Uterus (tissue), 4 donors: ENCODE data around the gene ZC3H7A. TPM values are rescaled to one million over a fixed set of nuclear protein-coding genes. Genes with fewer than 3 reads are reported as not detected.

ENCODE experiments used
- DNase-seq, 2 donors: peaks; one replicate each; pipeline ENCODE4 v3.0.0-alpha.2; 2019 to 2020
- H3K27ac ChIP-seq, 2 donors: fragments of 200-600 bp; sonication (generic); 1 replicate in 1 of 2; 2 replicates in 1 of 2; pipeline ENCODE4 v1.5.1; 2016 to 2018
- H3K27me3 ChIP-seq, 2 donors: fragments of 200-600 bp; sonication (generic); one replicate each; pipeline ENCODE4 v1.5.1; 2018 to 2019; ENCODE audit warnings: control low read depth in 1 of 2
- H3K36me3 ChIP-seq, 2 donors: fragments of 200-600 bp; sonication (generic); one replicate each; pipeline ENCODE4 v1.5.1; 2019; ENCODE audit warnings: control low read depth in 1 of 2
- H3K4me1 ChIP-seq, 2 donors: fragments of 200-600 bp; sonication (generic); one replicate each; pipeline ENCODE4 v1.5.1; 2018 to 2019; ENCODE audit warnings: control low read depth in 1 of 2
- H3K4me3 ChIP-seq, 2 donors: fragments of 200-600 bp; sonication (generic); 1 replicate in 1 of 2; 2 replicates in 1 of 2; pipeline ENCODE4 v1.5.1; 2018 to 2019; ENCODE audit warnings: mild to moderate bottlenecking in 1 of 2
- H3K9me3 ChIP-seq, 2 donors: fragments of 200-600 bp; sonication (generic); one replicate each; pipeline ENCODE4 v1.5.1; 2019; ENCODE audit warnings: control low read depth in 1 of 2
- POLR2A ChIP-seq, 2 donors: fragments of 450-650 bp; IDR thresholded peaks; one replicate each; pipeline ENCODE4 v1.6.1; 2016; ENCODE audit warnings: antibody characterized with exemption in 2 of 2, mild to moderate bottlenecking in 1 of 2, moderate library complexity in 1 of 2
- intact Hi-C: fragments of 100-400 bp; cut with DNase I; formaldehyde crosslinking; loops from one replicate; pipeline ENCODE4 v1.15.1; 2023; ENCODE audit warnings: low total_unique reads
- total RNA-seq, 4 donors: library from RNA; depleted of rRNA in 3 of 4; stranded (reverse); fragments of >200 nt in 3 of 4; gene quantifications; one replicate each; pipeline versions ENCODE4 v1.1.0 to v1.2.4, GENCODE V29; 2014 to 2023
- TF ChIP-seq, protein P1 (sequence below), 4 experiments: fragments of 200-600 bp in 2 of 4; fragments of 450-650 bp in 2 of 4; sonication (generic) in 2 of 4; IDR thresholded peaks; one replicate each; pipeline ENCODE4 v1.5.1; 2016 to 2019; ENCODE audit warnings: antibody characterized with exemption in 4 of 4, mild to moderate bottlenecking in 2 of 4, moderate library complexity in 1 of 4
- donor health status: DM: yes; HTN: yes; CAD: no.

The ZC3H7A gene
- total RNA-seq, 4 donors from 2014 or later = 40.9 to 91.2 (median 67.5) TPM

DNA sequence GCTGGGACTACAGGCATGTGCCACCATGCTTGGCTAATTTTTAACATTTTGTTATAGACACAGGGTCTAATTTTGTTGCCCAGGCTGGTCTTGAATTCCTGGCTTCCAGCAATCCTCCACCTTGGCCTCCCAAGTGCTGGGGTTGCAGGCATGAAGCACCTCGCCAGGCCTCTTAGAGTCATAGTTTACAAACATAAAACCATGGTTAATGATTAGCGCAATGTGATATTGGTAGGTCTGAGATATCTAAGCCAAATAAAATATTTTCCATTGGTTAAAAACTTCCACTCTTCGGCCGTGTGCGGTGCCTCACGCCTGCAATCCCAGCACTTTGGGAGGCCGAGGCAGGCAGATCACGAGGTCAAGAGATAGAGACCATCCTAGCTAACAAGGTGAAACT, 71.0 kb downstream of the ZC3H7A start:
- intact Hi-C loops = no loop called here
- Histone ChIP-seq H3K27ac (no peak overlapping the region), H3K27me3 (no peaks in the 10 kb centered on the region), H3K4me1 (no peaks in the 10 kb centered on the region), H3K9me3 (no peaks in the 10 kb centered on the region), H3K36me3 (no peaks in the 10 kb centered on the region), H3K4me3 (no peak overlapping the region)
- no peak for DNase-seq
- TF ChIP-seq POLR2A (IDR thresholded peaks at IDR 0.05) = no peak
- TF ChIP-seq, protein P1, sequence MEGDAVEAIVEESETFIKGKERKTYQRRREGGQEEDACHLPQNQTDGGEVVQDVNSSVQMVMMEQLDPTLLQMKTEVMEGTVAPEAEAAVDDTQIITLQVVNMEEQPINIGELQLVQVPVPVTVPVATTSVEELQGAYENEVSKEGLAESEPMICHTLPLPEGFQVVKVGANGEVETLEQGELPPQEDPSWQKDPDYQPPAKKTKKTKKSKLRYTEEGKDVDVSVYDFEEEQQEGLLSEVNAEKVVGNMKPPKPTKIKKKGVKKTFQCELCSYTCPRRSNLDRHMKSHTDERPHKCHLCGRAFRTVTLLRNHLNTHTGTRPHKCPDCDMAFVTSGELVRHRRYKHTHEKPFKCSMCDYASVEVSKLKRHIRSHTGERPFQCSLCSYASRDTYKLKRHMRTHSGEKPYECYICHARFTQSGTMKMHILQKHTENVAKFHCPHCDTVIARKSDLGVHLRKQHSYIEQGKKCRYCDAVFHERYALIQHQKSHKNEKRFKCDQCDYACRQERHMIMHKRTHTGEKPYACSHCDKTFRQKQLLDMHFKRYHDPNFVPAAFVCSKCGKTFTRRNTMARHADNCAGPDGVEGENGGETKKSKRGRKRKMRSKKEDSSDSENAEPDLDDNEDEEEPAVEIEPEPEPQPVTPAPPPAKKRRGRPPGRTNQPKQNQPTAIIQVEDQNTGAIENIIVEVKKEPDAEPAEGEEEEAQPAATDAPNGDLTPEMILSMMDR (IDR thresholded peaks at IDR 0.05) = no peak

DNA sequence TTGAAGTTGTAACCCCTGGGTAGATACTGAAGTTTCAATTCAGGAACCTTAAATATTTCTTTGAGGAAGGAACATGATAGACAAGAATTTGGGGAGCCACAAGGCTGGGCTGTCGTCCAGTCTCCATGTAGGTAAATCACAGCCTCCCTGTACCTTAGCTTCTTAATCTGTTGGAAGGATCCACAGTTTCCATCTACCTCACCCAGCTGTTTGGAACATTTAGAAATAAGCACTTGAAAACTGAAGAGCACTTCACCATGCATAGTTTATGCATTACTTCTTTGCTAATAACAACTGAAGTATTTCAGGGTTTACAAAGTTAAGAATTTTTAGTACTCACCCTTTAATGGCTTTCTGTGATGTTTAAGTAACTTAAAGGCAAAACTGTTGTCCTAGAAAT, 71.6 kb downstream of the ZC3H7A start:
- no peaks in the 10 kb centered on the region for H3K36me3 ChIP-seq
- H3K9me3 ChIP-seq = no peaks in the 10 kb centered on the region
- H3K4me3 ChIP-seq = no peak overlapping the region
- intact Hi-C loops = no loop called here
- H3K27me3 ChIP-seq = no peaks in the 10 kb centered on the region
- no peak for TF ChIP-seq POLR2A (IDR thresholded peaks at IDR 0.05)
- TF ChIP-seq, protein P1 (IDR thresholded peaks at IDR 0.05) = no peak
- no peaks in the 10 kb centered on the region for H3K4me1 ChIP-seq
- DNase-seq = no peak
- H3K27ac ChIP-seq = no peak overlapping the region

DNA sequence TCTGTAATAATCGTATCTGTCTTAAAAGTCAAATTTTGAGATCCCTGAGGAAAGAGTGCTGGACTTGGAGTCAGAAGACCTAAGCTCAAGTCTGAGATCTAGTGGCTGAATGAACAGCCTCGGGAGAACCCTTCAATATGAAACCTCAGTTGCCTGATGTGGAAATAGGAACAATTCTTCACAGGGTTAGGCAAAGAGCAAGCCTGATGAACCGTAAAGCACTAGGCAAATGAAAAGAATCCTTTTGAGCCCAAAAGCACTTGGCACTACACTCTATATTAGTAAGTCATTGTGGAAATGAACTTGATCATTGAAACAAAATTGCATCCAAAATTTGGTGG, 74.6 kb downstream of the ZC3H7A start:
- H3K9me3 ChIP-seq = no peaks in the 10 kb centered on the region
- H3K27me3 ChIP-seq = no peaks in the 10 kb centered on the region
- no peak for DNase-seq
- no peaks in the 10 kb centered on the region for H3K4me1 ChIP-seq
- H3K4me3 ChIP-seq = no peak overlapping the region
- TF ChIP-seq, protein P1 (IDR thresholded peaks at IDR 0.05) = no peak
- no peak for TF ChIP-seq POLR2A (IDR thresholded peaks at IDR 0.05)
- H3K36me3 ChIP-seq = no peaks in the 10 kb centered on the region
- intact Hi-C loops = no loop called here
- H3K27ac ChIP-seq = no peak overlapping the region

DNA sequence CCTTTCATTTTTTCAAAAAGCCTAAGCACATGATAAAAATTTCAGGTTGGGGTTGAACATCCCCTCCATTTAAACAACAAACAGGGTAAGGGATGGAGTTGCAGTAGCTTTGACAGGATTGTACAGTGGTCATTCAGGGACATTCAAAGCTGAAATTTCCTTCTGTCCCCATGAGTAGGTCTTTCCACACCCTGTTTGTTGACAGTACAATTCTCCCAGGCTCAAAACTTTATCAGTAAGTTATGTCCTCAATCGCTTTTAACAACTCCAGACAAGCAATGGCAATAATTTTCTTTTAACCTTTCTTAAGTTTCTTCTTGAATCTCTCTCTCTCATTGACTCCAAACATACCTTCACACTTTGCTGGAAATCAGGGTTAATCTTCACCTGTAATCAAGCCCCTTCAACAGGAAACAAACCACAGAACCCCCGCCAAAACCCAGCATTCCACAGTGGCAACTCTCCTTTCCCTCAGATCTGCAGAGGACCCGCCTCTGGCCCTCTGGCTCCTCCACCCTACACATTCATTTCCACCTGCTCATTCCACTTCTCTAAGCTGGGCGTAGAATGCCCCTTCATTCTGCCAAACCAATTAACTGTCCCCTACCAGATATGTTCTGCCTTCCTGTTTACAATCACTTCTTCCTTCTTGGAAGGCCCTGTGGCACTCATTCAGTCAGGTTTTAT, 75.1 kb downstream of the ZC3H7A start:
- TF ChIP-seq, protein P1 (IDR thresholded peaks at IDR 0.05) = no peak
- no peak for TF ChIP-seq POLR2A (IDR thresholded peaks at IDR 0.05)
- no peaks in the 10 kb centered on the region for H3K36me3 ChIP-seq
- no peaks in the 10 kb centered on the region for H3K4me1 ChIP-seq
- no peak for DNase-seq
- no peaks in the 10 kb centered on the region for H3K27me3 ChIP-seq
- no peak overlapping the region for H3K4me3 ChIP-seq
- no peaks in the 10 kb centered on the region for H3K9me3 ChIP-seq
- intact Hi-C loops = no loop called here
- no peak overlapping the region for H3K27ac ChIP-seq

DNA sequence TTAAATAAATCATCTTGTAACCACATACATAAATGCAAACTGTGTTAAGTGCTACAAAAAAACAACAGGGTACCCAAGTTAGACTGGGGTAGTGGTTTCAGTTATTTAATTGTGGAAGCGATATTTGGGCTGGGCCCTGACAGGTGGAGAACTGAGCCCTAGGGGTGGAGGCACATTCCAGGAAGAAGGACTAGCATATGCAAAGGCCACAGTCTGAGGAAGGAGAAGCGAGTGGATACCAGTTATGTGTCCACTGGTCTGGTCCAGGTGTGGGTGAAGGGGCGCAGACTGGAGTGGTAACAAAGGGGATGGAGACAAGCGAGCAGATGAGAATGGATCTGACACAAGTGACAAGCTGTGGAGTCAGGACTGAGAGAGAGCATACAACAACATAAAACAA, 77.3 kb downstream of the ZC3H7A start:
- Histone ChIP-seq H3K27me3 (no peaks in the 10 kb centered on the region), H3K27ac (no peak overlapping the region), H3K36me3 (no peaks in the 10 kb centered on the region)

More for the DNA sequence above, 77.3 kb downstream of the ZC3H7A start:
- TF ChIP-seq, protein P1 (IDR thresholded peaks at IDR 0.05) = no peak
- no peak for TF ChIP-seq POLR2A (IDR thresholded peaks at IDR 0.05)
- no peaks in the 10 kb centered on the region for H3K4me1 ChIP-seq
- intact Hi-C loops = loop anchor here (10.0 kb wide), 1 partner anchor 65 kb away; no protein-coding TSS in a partner anchor
- H3K9me3 ChIP-seq = no peaks in the 10 kb centered on the region
- H3K4me3 ChIP-seq = no peak overlapping the region
- no peak for DNase-seq
